DND-41 (cell line): Measurements from ENCODE around the gene PIH1D1.

Source experiments
- CTCF ChIP-seq: IDR thresholded peaks from 2 replicates; pipeline ENCODE4 v1.5.1; 2012; ENCODE audit warnings: borderline replicate concordance, low read length, moderate library complexity, mild to moderate bottlenecking; ENCODE audit not compliant: poor library complexity, severe bottlenecking; ENCODE audit errors: extremely low read depth
- EZH2 ChIP-seq: IDR thresholded peaks from 3 replicates; pipeline ENCODE4 v1.6.1; 2012; ENCODE audit warnings: borderline replicate concordance, low read depth, mild to moderate bottlenecking, moderate library complexity, low read length, inconsistent platforms; ENCODE audit not compliant: severe bottlenecking

- no peak for TF ChIP-seq CTCF
- no peak for TF ChIP-seq EZH2
These were observed 23.7 kb upstream of the PIH1D1 start for GRCh38 chr19:49475191-49475917.
